Left lung (tissue), 10 donors: ENCODE measurements around the gene CREB3L1. TPM values are rescaled to one million over a fixed set of nuclear protein-coding genes. Genes with fewer than 3 reads are reported as not detected.
"Not testable (repeated sequence)": the region's sequence is repeated elsewhere in the genome, so short reads cannot be mapped to it uniquely, and the experiment has no call there.

ENCODE experiments used
- ATAC-seq: fragments of 200-7000 bp; cut with Tn5 transposase; one replicate; pipeline ENCODE4 v1.9.1; 2020; ENCODE audit warnings: moderate library complexity
- DNase-seq, 4 donors: peaks; one replicate each; pipeline ENCODE4 v3.0.0-alpha.2; 2013 to 2020
- H3K27ac ChIP-seq, 2 donors: fragments of 200-600 bp; sonication (generic) in 1 of 2; one replicate each; pipeline versions ENCODE4 v1.5.0 to v1.8.0; 2020 to 2021
- H3K27me3 ChIP-seq, 2 donors: fragments of 200-600 bp; sonication (generic) in 1 of 2; one replicate each; pipeline versions ENCODE4 v1.5.0 to v1.8.0; 2020 to 2021
- H3K36me3 ChIP-seq, 2 donors: fragments of 200-600 bp; sonication (generic) in 1 of 2; one replicate each; pipeline versions ENCODE4 v1.5.0 to v1.8.0; 2020 to 2021
- H3K4me1 ChIP-seq, 2 donors: fragments of 200-600 bp; one replicate each; pipeline ENCODE4 v1.8.0; 2021
- H3K4me3 ChIP-seq, 2 donors: fragments of 200-600 bp; sonication (generic) in 1 of 2; one replicate each; pipeline versions ENCODE4 v1.5.0 to v1.8.0; 2020 to 2021; ENCODE audit warnings: mild to moderate bottlenecking in 1 of 2
- H3K9me3 ChIP-seq, 2 donors: fragments of 200-600 bp; sonication (generic) in 1 of 2; one replicate each; pipeline versions ENCODE4 v1.5.0 to v1.8.0; 2020 to 2021
- CTCF ChIP-seq, 2 donors: fragments of 200-600 bp; sonication (generic) in 1 of 2; IDR thresholded peaks; one replicate each; pipeline versions ENCODE4 v1.5.0 to v1.8.0; 2021; ENCODE audit warnings: antibody characterized with exemption in 2 of 2
- intact Hi-C, 2 donors: fragments of 100-400 bp; cut with DNase I; formaldehyde crosslinking; loops; one replicate each; pipeline versions ENCODE4 v1.11.2 to v1.14.2; 2022
- polyA plus RNA-seq, 6 donors: library from polyadenylated mRNA; unstranded; fragments of 120-200 nt; gene quantifications; one replicate each; pipeline ENCODE4 v1.2.1, GENCODE V29; 2013; ENCODE audit not compliant: insufficient read length in 6 of 6
- total RNA-seq, 2 donors: library from RNA; stranded (reverse); fragmentation: NEBNext Ultra II Directional; extraction: Animal tissue kit (Norgen Biotek cat#: 25700); gene quantifications; one replicate each; pipeline ENCODE4 v1.2.1, GENCODE V29; 2021
- donor health status: DM: no; HTN: yes; CAD: no.
- donor health status: DM: no; HTN: no; CAD: no.

CREB3L1 gene
- total and polyA plus RNA-seq, 8 donors, result 16.2 to 59.3 (median 26.1) TPM

GRCh38 chr11:46254133-46254491 lies 23.4 kb upstream of the CREB3L1 start:
- DNase-seq (no peak), ATAC-seq (no peak)
- Histone ChIP-seq H3K27me3 (no peaks in the 10 kb centered on the region), H3K4me3 (no peak overlapping the region), H3K9me3 (no peaks in the 10 kb centered on the region), H3K4me1 (no peaks in the 10 kb centered on the region), H3K36me3 (no peaks in the 10 kb centered on the region), H3K27ac (no peak overlapping the region)
- intact Hi-C loops, result no loop called here
- TF ChIP-seq CTCF (IDR thresholded peaks at IDR 0.05), result no peak

DNA sequence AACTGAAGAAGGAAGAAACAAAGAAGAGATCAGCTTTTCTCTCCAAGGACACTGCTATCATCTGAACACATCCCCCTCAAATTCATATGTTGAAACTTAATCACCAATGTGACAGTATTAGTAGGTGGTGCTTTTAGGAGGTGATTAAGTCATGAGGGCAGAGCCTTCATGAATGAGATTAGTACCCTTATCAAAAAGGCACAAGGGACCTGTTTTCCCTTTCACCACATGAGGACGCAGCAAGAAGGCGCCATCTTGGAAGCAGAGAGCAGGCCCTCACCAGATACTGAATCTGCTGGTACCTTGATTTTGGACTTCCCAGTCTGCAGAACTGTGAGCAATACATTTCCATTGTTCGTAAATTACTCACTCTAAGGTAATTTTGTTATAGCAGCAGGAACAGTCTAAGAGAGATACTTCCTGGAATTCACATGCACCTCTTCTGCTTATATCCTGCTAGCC lies 20.9 kb upstream of the CREB3L1 start:
- no peak overlapping the region for H3K27ac ChIP-seq
- intact Hi-C loops, result no loop called here
- no peak for TF ChIP-seq CTCF (IDR thresholded peaks at IDR 0.05)
- no peak for DNase-seq
- H3K27me3 ChIP-seq, result no peaks in the 10 kb centered on the region
- no peaks in the 10 kb centered on the region for H3K9me3 ChIP-seq
- H3K36me3 ChIP-seq, result no peaks in the 10 kb centered on the region
- no peak overlapping the region for H3K4me3 ChIP-seq
- H3K4me1 ChIP-seq, result no peaks in the 10 kb centered on the region
- ATAC-seq, result no peak

- intact Hi-C loops, H3K9me3 ChIP-seq, H3K36me3 ChIP-seq, H3K27ac ChIP-seq, DNase-seq, ATAC-seq, H3K27me3 ChIP-seq, H3K4me3 ChIP-seq, H3K4me1 ChIP-seq: not testable (repeated sequence)
Observed at GRCh38 chr11:46259347-46259746, 18.1 kb upstream of the CREB3L1 start.

GRCh38 chr11:46259971-46260560 lies 17.4 kb upstream of the CREB3L1 start:
- no peak overlapping the region for H3K4me3 ChIP-seq
- H3K9me3 ChIP-seq, result no peaks in the 10 kb centered on the region
- no peak for ATAC-seq
- intact Hi-C loops, result no loop called here
- H3K4me1 ChIP-seq, result no peaks in the 10 kb centered on the region
- no peaks in the 10 kb centered on the region for H3K36me3 ChIP-seq
- TF ChIP-seq CTCF (IDR thresholded peaks at IDR 0.05), result no peak
- H3K27ac ChIP-seq, result no peak overlapping the region
- H3K27me3 ChIP-seq, result no peaks in the 10 kb centered on the region
- no peak for DNase-seq

GRCh38 chr11:46263120-46263519 lies 14.3 kb upstream of the CREB3L1 start:
- no peak for DNase-seq
- intact Hi-C loops, result no loop called here
- ATAC-seq, result no peak
- no peaks in the 10 kb centered on the region for H3K4me1 ChIP-seq
- H3K9me3 ChIP-seq, result no peaks in the 10 kb centered on the region
- H3K36me3 ChIP-seq, result no peaks in the 10 kb centered on the region
- H3K4me3 ChIP-seq, result no peak overlapping the region
- H3K27ac ChIP-seq, result no peak overlapping the region
- no peak for TF ChIP-seq CTCF (IDR thresholded peaks at IDR 0.05)
- no peaks in the 10 kb centered on the region for H3K27me3 ChIP-seq

GRCh38 chr11:46264030-46264429 lies 13.4 kb upstream of the CREB3L1 start:
- intact Hi-C loops, result no loop called here
- H3K27ac ChIP-seq, result no peak overlapping the region

More at GRCh38 chr11:46264030-46264429, 13.4 kb upstream of the CREB3L1 start:
- Histone ChIP-seq H3K4me1 (no peaks in the 10 kb centered on the region), H3K27me3 (no peaks in the 10 kb centered on the region), H3K9me3 (no peaks in the 10 kb centered on the region), H3K4me3 (no peak overlapping the region), H3K36me3 (no peaks in the 10 kb centered on the region)
- no peak for TF ChIP-seq CTCF (IDR thresholded peaks at IDR 0.05)
- no peak for ATAC-seq
- no peak for DNase-seq
